ENCODE data around the gene CPED1.
A peak's percentile ranks its signal among the peaks of the same experiment; 100 is the strongest.

Gene CPED1

GRCh38 chr7:120988591-120989256 lies at the start of gene CPED1:
Gene CPED1 (plus strand): TSS chr7:120988711. CDS start chr7:120989622, 911 bp downstream.
- DNase-seq (ENCODE audit: low read depth, low spot score), result no peak

DNA sequence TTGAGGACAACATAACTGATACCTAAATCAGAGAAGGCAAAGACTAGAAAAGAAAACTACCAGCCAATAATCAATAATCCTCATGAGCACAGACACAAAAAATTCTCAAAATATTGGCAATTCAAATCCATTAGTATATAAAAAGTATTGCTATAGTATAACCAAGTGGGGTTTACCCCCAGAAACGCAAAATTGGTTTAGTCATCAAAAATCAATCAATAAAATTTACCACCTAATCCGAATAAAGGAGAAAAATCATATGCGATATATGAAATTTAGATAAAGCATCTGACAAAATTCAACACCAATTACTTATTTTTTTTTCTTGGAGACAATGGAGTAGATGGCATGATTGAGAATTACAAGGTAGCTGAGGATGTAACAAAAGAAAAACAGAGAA lies 49.2 kb upstream of the CPED1 start:
- no peak for DNase-seq (ENCODE audit: low read depth, low spot score)

GRCh38 chr7:120941064-120941463 lies 47.4 kb upstream of the CPED1 start:
- DNase-seq (ENCODE audit: low read depth, low spot score), result no peak

DNA sequence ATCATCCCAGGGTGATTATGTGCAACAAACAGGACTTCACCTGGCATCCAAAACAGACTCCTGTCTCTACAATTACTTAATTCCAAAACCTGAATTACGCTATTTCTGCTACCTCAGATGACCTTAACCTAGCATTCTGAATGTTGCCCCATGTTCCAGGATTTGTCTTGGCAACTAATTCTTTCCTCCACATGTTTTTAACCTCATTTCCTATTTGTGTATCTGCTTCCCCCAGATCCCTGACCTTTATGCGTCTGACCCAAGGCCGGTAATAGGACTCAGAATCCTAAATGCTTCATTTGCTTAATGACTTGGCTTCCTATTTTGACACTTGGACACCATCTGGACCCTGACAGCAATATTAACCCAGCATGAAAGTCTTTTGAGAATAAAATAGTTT lies 46.7 kb upstream of the CPED1 start:
- DNase-seq (ENCODE audit: low read depth, low spot score), result no peak

- DNase-seq (ENCODE audit: low read depth, low spot score), result no peak
Measured at GRCh38 chr7:120942861-120943260, 45.6 kb upstream of the CPED1 start.

DNA sequence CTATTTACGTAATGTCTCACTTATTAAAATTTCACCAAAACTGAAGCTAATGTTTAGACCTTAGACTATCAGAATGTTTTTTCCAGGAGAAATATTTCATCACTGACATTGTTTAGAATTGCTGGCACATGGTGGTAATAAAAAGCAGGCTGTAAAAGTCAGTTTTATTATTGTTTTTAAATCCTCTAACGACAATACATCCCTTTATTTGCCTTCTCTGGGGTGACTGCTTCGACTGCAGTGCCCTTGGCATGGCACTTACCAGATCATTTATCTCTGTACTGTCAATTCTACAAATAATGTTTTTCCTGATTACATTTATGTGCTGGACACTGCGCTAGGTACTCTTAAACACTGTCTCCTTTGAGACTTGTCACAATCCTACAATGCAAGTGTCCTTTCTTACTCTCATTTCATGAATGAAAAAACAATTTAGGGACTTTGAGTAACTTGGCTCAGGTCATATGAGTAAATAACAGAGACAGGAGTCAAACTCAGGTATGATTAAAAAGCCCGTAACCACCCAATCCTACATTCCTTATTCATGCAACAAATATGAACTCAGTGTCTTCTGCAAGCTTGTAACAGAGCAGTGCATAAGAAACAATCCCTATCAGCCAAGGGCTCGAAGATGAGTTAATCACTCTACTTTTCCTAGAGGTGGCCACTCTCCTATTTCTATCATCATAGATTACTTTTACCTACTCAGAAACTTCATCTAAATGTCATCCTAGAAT lies 43.5 kb upstream of the CPED1 start:
- DNase-seq (ENCODE audit: low read depth, low spot score), result no peak

DNA sequence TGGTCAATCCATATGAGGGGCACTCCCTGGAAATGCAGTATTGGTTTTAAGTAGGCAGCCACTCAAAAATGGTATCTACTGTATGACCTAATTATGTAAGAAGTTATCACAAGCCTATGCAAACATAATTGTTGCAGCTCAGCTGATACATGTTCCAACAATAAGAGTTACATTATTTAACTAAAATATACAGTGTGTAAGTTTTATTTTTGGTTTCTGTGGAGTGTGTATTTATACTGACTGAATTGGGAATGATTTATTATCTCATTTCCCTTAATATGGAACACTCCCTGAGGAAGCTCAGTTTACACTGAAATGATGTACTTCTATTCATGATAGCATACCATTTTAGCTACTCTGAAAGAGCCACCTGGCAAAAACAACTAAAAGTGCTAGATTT lies 40.5 kb upstream of the CPED1 start:
- DNase-seq (ENCODE audit: low read depth, low spot score), result no peak

GRCh38 chr7:120949393-120949911 lies 39.1 kb upstream of the CPED1 start:
- DNase-seq (ENCODE audit: low read depth, low spot score), result no peak

DNA sequence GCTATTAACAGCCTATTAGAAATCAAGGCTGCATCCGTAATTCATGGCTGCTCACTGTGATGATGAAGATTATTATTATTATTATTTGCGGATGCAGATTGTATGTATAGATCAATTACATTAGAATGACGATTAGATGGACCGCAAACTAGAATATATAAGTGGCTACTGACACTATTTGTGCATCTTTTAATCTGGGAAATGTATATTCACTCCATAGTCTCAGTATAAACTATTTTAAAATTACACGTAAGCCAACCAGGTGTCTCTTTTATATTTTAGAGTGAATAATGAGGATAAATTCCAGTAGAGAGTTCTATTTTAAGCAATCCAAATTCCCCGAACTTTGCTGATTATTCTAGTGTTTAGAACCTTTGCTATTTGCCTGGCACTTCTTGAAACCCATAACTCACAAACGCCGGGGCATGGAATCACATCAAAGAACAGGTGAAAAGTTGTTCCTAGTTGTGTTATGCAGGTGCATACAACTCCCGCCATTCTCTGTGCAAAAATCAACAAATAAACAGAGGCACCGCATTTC lies 38.4 kb upstream of the CPED1 start:
- DNase-seq (ENCODE audit: low read depth, low spot score), result no peak

- DNase-seq (ENCODE audit: low read depth, low spot score), result peak; percentile 80
Measured at GRCh38 chr7:120950539-120951308, 37.8 kb upstream of the CPED1 start, which contains the start of gene ING3. Gene ING3 (plus strand): TSS chr7:120950777. CDS start chr7:120950897, 120 bp downstream.

- DNase-seq (ENCODE audit: low read depth, low spot score), result no peak
Measured at GRCh38 chr7:120951309-120951699, 37.2 kb upstream of the CPED1 start.

GRCh38 chr7:120951826-120952225 lies 36.7 kb upstream of the CPED1 start:
- no peak for DNase-seq (ENCODE audit: low read depth, low spot score)

GRCh38 chr7:120955577-120956149 lies 32.8 kb upstream of the CPED1 start:
- DNase-seq (ENCODE audit: low read depth, low spot score), result no peak

DNA sequence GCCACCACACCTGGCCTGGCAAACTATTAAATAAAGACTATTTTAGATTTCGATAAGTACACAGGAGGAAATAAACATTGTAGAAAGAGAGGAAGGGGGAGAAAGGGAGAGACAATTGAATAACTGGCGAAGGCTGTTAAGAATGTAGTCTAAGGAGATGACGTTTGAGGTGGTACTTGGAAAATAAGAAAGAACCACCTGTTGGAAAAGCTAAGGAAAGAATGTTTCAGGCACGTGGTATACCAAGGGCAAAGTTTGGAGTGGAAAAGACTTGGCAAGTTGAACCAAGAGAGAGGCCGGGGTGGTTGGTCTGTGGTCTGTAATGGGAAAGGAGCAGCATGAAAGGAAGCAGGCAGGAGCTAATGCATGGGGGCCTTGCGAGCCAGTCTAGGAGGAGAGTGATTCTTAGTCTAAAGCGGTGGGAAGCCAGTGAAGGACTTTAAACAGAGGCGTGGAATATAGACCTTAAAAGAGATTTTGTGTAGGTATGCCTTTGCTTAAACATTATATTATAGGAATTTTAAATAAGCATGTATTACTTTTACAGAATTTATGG lies 28.5 kb upstream of the CPED1 start:
- DNase-seq (ENCODE audit: low read depth, low spot score), result no peak

GRCh38 chr7:120960714-120961113 lies 27.8 kb upstream of the CPED1 start:
- DNase-seq (ENCODE audit: low read depth, low spot score), result no peak

DNA sequence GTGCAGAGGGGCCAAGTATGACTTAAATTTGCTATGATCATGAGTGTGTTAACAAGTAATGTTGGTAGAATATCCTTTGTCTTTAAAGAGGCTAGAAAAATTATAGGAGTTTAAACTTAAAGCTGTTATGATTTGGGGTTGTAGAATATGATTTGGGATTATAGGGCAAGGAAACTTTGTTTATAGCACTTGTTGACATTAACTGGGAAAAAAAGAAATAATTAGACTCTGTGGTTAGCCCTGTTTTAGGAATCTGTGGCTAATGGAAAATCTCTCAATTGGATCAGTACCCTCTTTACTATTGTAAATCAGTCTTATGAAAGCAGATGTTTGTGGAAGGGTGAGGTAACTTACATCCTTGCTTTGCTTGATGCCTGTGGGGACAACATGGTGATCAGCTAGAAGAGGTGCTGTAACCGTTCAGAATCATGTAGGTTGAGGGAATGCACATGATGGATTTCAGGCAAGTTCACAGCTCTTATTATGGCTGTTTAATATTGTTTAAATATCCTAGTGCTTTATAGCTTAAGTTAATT lies 26.8 kb upstream of the CPED1 start:
- no peak for DNase-seq (ENCODE audit: low read depth, low spot score)

GRCh38 chr7:120964088-120964487 lies 24.4 kb upstream of the CPED1 start:
- no peak for DNase-seq (ENCODE audit: low read depth, low spot score)

DNA sequence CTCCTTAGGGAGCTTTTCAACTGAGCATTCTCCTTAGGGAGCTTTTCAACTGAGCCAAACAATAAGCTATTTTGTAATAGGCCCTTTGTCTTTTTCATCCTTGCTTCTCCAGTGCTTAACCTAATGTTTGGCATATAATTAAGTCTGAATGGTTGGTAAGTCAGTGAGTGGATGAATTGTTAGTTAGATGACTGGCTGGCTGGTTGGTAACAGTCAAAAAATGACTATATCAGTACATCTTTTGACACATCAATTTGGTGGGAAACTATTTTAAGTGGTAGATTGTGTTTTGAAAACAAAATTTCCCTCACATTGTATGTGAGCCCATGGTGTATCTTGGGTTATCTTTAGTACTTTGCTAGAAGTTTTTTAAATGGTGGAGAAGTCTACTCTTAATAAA lies 21.6 kb upstream of the CPED1 start:
- no peak for DNase-seq (ENCODE audit: low read depth, low spot score)

GRCh38 chr7:120973849-120974248 lies 14.7 kb upstream of the CPED1 start:
- no peak for DNase-seq (ENCODE audit: low read depth, low spot score)

DNA sequence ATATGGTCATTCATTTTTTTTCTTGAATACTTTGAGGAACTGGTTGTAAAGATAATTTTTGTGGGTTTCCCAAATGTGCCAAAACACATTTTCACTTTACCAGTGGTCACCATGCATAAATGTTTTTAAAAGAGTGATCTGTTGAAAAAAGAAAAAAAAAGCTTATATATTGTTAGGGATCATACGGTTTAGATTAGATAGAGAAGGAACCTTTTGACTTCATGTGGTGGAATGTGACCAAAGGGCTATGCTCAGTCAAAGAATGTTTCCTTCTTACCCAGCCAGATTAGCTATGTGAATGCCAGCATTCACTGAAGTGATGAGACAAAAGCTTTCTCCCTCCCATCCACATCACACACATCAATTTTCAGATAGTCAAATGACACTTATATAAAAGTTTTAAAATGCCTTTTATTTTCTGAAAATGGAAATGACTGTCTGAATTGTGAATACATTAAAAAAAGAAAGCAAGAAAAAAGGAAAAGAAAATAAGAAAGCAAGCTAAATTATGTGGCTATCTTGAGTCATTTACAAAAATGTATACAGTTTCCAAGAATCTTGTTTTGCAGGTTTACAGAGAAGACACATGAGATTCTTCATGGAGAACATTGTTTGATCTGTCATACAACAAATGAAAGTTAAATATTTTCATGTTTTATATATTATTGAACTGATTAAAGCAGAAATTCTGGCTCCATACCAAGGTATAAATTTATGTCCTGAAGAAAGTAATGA lies 8.6 kb upstream of the CPED1 start:
- no peak for DNase-seq (ENCODE audit: low read depth, low spot score)

Measured in iPS DF 19.7 (cell line).